Measurements from ENCODE around the gene MNS1. TPM values are rescaled to one million over a fixed set of nuclear protein-coding genes. Genes with fewer than 3 reads are reported as not detected.

Gene MNS1
- total RNA-seq, 1 experiment from 2014 or later = 4.3 TPM

- CTCF ChIA-PET = no interaction called here
- no TSS peak for BruUV-seq (replicated peaks)
- H3K27me3 ChIP-seq (ENCODE audit: low read length) = no peaks in the 10 kb centered on the region
- no peaks in the 10 kb centered on the region for H4K20me1 ChIP-seq (ENCODE audit: low read length)
- no peaks in the 10 kb centered on the region for H3F3A ChIP-seq (ENCODE audit: low read length, unreplicated experiment)
- TF ChIP-seq CTCF (conservative IDR thresholded peaks at IDR 0.05; ENCODE audit: low read depth, low read length) (no peak), EZH2phosphoT487 (IDR thresholded peaks at IDR 0.05; ENCODE audit: borderline replicate concordance, low read length) (no peak), EZH2 (IDR thresholded peaks at IDR 0.05; ENCODE audit: low read length, unreplicated experiment) (no peak)
- no peak for DNase-seq
- POLR2A ChIA-PET (ENCODE audit: unreplicated experiment) = no interaction called here
- no peak overlapping the region for H3K27ac ChIP-seq (ENCODE audit: low read length)
- H3K36me3 ChIP-seq (ENCODE audit: low read depth, low read length) = no peaks in the 10 kb centered on the region
- intact Hi-C loops (cut with micrococcal nuclease) = no loop called here
- H3K4me1 ChIP-seq (ENCODE audit: insufficient read depth, low read length) = no peaks in the 10 kb centered on the region
- no peaks in the 10 kb centered on the region for H3K9me3 ChIP-seq (ENCODE audit: low read length)
- H3K79me2 ChIP-seq (ENCODE audit: low read length) = no peaks in the 10 kb centered on the region
- H3K4me2 ChIP-seq (ENCODE audit: low read length) = no peak overlapping the region
- H3K9me2 ChIP-seq (replicated peaks; ENCODE audit: low read length) = no peaks in the 10 kb centered on the region
- H2AFZ ChIP-seq (ENCODE audit: low read length) = no peak overlapping the region
- H3K4me3 ChIP-seq (ENCODE audit: low read length) = no peak overlapping the region
- no peak for ATAC-seq
- no peak overlapping the region for H3K9ac ChIP-seq (ENCODE audit: low read length)
Measured at GRCh38 chr15:56385908-56386307, 79.0 kb downstream of the MNS1 start.

- H3K27me3 ChIP-seq (ENCODE audit: low read length) = no peaks in the 10 kb centered on the region
- no TSS peak for BruUV-seq (replicated peaks)
- H3F3A ChIP-seq (ENCODE audit: low read length, unreplicated experiment) = no peaks in the 10 kb centered on the region
- no peak for TF ChIP-seq EZH2 (IDR thresholded peaks at IDR 0.05; ENCODE audit: low read length, unreplicated experiment)
- TF ChIP-seq EZH2phosphoT487 (IDR thresholded peaks at IDR 0.05; ENCODE audit: borderline replicate concordance, low read length) = no peak
- no peak for TF ChIP-seq CTCF (conservative IDR thresholded peaks at IDR 0.05; ENCODE audit: low read depth, low read length)
- no peaks in the 10 kb centered on the region for H3K9me2 ChIP-seq (replicated peaks; ENCODE audit: low read length)
- H4K20me1 ChIP-seq (ENCODE audit: low read length) = no peaks in the 10 kb centered on the region
- no peak overlapping the region for H3K27ac ChIP-seq (ENCODE audit: low read length)
- no peak overlapping the region for H2AFZ ChIP-seq (ENCODE audit: low read length)
- DNase-seq (peak; percentile 17), ATAC-seq (no peak)
- H3K9me3 ChIP-seq (ENCODE audit: low read length) = no peaks in the 10 kb centered on the region
- ChIA-PET POLR2A (ENCODE audit: unreplicated experiment) (no interaction called here), CTCF (no interaction called here)
- H3K79me2 ChIP-seq (ENCODE audit: low read length) = no peaks in the 10 kb centered on the region
- H3K4me1 ChIP-seq (ENCODE audit: insufficient read depth, low read length) = no peaks in the 10 kb centered on the region
- H3K36me3 ChIP-seq (ENCODE audit: low read depth, low read length) = no peaks in the 10 kb centered on the region
- intact Hi-C loops (cut with micrococcal nuclease) = no loop called here
- H3K9ac ChIP-seq (ENCODE audit: low read length) = no peak overlapping the region
- H3K4me3 ChIP-seq (ENCODE audit: low read length) = no peak overlapping the region
- H3K4me2 ChIP-seq (ENCODE audit: low read length) = no peak overlapping the region
Measured at GRCh38 chr15:56383010-56383409, 81.9 kb downstream of the MNS1 start.

Other genes with a start within 250 kb of the MNS1 start
- gene RFX7, start 221.3 kb downstream of the MNS1 start, total RNA-seq (2014; rRNA removed) = 2.8 and 4.7 TPM in 2 replicates
- 2.4 and 3.3 TPM in 2 replicates for gene TEX9, start 99.7 kb downstream of the MNS1 start, total RNA-seq (2014; rRNA removed)

Measured in PC-3 (cell line).